ENCODE measurements around the gene CASP5.

DNA sequence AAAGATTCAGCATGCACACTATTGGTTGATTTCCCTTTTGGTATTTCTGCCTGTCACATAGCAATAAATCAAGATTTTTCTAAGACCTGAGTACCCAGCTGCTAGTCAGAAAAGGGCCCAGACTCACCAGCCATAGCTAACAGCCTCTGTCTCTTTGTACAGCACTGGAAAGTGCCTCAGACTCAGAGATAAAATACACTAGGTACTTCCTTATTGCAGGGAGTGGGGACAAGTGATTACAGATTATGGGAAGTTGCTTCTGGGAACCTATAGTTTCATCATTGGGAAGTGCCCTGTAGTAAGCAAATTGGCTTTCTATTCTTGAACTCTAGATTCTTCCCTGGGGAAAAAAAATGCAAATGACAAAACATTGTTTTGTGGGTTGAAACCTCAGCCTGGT, at the start of gene CASP5:
- TF ChIP-seq POLR2A (IDR thresholded peaks at IDR 0.05; ENCODE audit: low read length) (no peak), CTCF (IDR thresholded peaks at IDR 0.05) (no peak), CHD4 (IDR thresholded peaks at IDR 0.05; ENCODE audit: borderline replicate concordance) (no peak), RFX5 (IDR thresholded peaks at IDR 0.05) (no peak), ZSCAN20 (CRISPR knock-in tag; IDR thresholded peaks at IDR 0.05) (no peak), MYC (IDR thresholded peaks at IDR 0.05; ENCODE audit: borderline replicate concordance, low read length) (no peak), RARB (CRISPR knock-in tag; IDR thresholded peaks at IDR 0.05) (no peak), SMC3 (IDR thresholded peaks at IDR 0.05) (no peak), EHMT2 (IDR thresholded peaks at IDR 0.05; ENCODE audit: low read depth) (no peak), REST (IDR thresholded peaks at IDR 0.05) (no peak), PHF8 (IDR thresholded peaks at IDR 0.05; ENCODE audit: borderline replicate concordance, low read depth) (no peak)
- TF ChIP-seq, protein P1, sequence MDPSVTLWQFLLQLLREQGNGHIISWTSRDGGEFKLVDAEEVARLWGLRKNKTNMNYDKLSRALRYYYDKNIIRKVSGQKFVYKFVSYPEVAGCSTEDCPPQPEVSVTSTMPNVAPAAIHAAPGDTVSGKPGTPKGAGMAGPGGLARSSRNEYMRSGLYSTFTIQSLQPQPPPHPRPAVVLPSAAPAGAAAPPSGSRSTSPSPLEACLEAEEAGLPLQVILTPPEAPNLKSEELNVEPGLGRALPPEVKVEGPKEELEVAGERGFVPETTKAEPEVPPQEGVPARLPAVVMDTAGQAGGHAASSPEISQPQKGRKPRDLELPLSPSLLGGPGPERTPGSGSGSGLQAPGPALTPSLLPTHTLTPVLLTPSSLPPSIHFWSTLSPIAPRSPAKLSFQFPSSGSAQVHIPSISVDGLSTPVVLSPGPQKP (IDR thresholded peaks at IDR 0.05; ENCODE audit: low read depth, low read length): no peak

Measured in A549 (cell line).